GM12892 (cell line): ENCODE results near the gene SPTB. TPM values are rescaled to one million over a fixed set of nuclear protein-coding genes. Genes with fewer than 3 reads are reported as not detected.

Experiments used
- DNase-seq: peaks from one replicate; pipeline ENCODE4 v3.0.0; 2011; ENCODE audit not compliant: insufficient read length
- FAIRE-seq: peaks from 2 replicates; lab custom pipeline; 2011; peaks lifted over from hg19 to GRCh38; lab: Jason Lieb, UNC
- POLR2A ChIP-seq: IDR thresholded peaks from 2 replicates; pipeline ENCODE4 v1.6.1; 2011; ENCODE audit warnings: low read depth, low read length, control low read depth
- POLR2AphosphoS5 ChIP-seq: IDR thresholded peaks from 2 replicates; pipeline ENCODE4 v1.6.1; 2011; ENCODE audit warnings: low read depth, low read length, control low read depth
- TAF1 ChIP-seq: IDR thresholded peaks from 2 replicates; pipeline ENCODE4 v1.6.1; 2011; ENCODE audit warnings: low read depth, mild to moderate bottlenecking, control low read depth, low read length, borderline replicate concordance
- polyA plus RNA-seq: library from polyadenylated mRNA; unstranded; fragments of >200 nt; gene quantifications from one replicate; pipeline ENCODE4 v1.2.1, GENCODE V29; 2012; ENCODE audit warnings: missing spikeins, inconsistent platforms; ENCODE audit not compliant: missing spikeins

The SPTB gene
- polyA plus RNA-seq, result 0.06 TPM

GRCh38 chr14:64879635-64880220 lies at the start of gene SPTB:
TSS of gene SPTB (minus strand) at chr14:64879907. CDS start at chr14:64823094, 56,813 bp downstream.
- DNase-seq (peak; percentile 47), FAIRE-seq (no peak)
- TF ChIP-seq TAF1, result no peak
- no peak for TF ChIP-seq POLR2A
- no peak for TF ChIP-seq POLR2AphosphoS5

DNA sequence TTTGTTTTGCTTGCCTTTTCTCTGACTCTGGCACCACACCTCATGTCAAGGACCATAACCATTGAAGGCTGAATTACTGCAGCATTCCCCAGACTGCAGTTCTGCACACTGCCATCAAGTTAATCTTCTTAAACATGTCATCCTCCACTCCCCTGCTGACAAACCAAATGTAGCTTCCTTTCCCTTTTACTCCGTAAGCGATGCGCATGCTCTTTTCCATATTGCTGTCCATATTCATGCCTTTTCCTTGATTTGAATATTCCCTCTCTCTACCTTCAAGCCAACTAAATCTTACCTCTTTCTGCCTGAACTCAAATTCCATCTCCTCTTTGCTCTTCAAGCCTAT lies 49.3 kb upstream of the SPTB start:
- no peak for TF ChIP-seq POLR2AphosphoS5
- TF ChIP-seq POLR2A, result no peak
- no peak for TF ChIP-seq TAF1
- FAIRE-seq (no peak), DNase-seq (no peak)

DNA sequence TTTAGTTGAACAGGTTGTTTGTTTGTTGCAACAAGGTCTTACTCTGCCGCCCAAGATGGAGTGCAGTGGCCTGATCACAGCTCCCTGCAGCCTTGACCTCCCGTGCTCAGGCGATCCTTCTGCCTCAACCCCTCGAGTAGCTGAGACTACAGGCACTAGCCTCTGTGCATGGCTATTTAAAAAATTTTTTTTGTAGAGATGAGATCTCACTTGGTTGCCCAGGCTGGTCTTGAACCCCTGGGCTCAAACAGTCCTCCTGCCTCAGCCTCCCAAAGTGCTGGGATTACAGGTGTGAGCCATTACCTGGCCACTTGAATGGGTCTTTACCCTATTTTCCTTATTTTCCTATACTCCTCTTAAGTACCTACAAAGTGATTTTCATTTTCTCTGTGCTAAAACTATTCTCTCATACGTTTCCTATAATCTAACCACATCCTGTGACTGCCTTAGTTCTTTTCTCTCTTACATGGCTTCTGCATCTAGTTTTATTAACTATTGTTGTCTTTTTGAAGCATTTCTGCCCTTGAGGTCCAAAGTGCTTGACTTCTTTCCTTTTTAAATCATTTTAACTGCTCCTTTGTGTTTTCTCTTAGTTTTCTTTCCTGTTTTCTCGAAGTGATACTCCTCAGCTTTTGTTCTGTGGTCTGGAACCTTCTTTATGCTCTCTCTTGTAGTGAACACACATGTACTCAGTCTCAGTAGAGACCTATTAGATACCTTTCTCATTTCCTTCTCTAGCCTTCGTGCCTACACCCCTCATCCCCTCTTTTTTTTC lies 48.7 kb upstream of the SPTB start:
- FAIRE-seq, result peak; percentile 92
- TF ChIP-seq POLR2AphosphoS5, result no peak
- no peak for TF ChIP-seq POLR2A
- TF ChIP-seq TAF1, result no peak
- DNase-seq, result no peak

DNA sequence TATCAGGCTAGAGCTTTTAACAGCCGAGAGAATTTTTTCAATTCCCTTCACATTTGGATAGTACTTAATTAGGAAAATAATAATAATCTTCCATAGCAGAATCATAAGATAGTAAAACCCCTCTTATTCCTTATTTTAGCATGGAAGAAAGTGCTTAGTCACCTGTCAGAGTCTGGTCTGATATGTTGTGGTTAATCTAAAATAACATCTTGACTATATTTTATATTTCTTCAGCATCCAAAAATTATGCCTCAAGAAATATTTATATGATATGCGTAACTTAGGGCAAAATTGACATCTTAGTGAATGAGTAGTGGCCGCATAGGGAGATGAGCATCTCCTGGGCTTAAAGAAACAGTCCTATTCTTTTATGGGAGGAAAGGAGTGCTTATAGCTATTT lies 47.3 kb upstream of the SPTB start:
- no peak for DNase-seq
- peak; percentile 56 for FAIRE-seq
- no peak for TF ChIP-seq POLR2A
- no peak for TF ChIP-seq TAF1
- no peak for TF ChIP-seq POLR2AphosphoS5

DNA sequence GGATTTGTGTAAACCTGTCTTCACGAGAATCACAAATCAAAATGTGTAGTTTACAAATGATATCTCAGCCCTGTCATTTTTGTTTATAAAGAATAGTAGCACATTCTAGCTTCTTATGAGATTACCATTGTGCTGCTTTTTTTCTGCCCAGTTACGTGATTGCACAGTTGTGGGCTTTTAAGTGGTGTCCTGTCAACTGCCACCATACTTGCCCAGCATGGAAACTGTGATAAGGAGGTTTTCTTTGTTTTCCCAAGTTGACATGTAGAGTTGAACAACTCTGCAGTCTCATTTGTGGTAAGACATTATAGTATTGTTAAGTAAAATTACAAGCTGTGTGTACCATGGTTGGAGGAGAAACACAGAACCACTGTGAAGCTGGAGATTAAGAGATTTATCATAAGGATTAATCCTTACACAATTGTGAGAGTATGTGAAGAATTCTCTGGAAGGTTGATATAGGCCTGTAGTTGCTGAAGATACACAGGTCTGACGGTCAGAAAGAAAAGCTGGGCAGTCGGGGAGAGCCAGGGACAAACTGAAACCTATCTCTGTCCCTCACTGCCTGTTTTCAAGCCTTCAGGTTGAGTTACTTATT lies 46.8 kb upstream of the SPTB start:
- DNase-seq, result no peak
- no peak for FAIRE-seq
- TF ChIP-seq TAF1 (no peak), POLR2AphosphoS5 (no peak), POLR2A (no peak)

GRCh38 chr14:64923015-64923414 lies 43.3 kb upstream of the SPTB start:
- DNase-seq (no peak), FAIRE-seq (no peak)
- TF ChIP-seq TAF1 (no peak), POLR2A (no peak), POLR2AphosphoS5 (no peak)

GRCh38 chr14:64920465-64920864 lies 40.8 kb upstream of the SPTB start:
- FAIRE-seq (no peak), DNase-seq (no peak)
- TF ChIP-seq POLR2A, result no peak
- no peak for TF ChIP-seq TAF1
- TF ChIP-seq POLR2AphosphoS5, result no peak

GRCh38 chr14:64919618-64920017 lies 39.9 kb upstream of the SPTB start:
- FAIRE-seq, result no peak
- TF ChIP-seq TAF1 (no peak), POLR2AphosphoS5 (no peak), POLR2A (no peak)
- no peak for DNase-seq

DNA sequence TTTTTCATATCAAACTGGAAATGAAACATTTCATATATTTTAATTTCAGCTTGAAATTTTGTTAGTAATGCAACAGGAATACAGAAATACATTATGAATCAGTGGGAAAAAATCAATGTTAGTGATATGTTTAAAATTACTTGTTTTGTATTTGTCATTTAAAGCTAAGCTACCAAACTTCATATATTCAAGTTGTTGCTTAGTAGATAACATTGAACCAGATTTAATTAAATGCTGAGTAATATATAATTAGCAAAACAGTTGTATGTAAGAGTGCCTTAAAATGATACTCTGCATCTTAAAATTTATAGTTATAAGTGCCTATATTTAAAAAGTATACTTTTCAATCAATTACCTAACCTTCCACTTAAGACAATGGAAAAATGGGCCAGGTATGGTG lies 39.5 kb upstream of the SPTB start:
- FAIRE-seq (no peak), DNase-seq (no peak)
- TF ChIP-seq POLR2AphosphoS5 (no peak), TAF1 (no peak), POLR2A (no peak)

GRCh38 chr14:64918216-64918615 lies 38.5 kb upstream of the SPTB start:
- no peak for TF ChIP-seq POLR2A
- TF ChIP-seq POLR2AphosphoS5, result no peak
- no peak for TF ChIP-seq TAF1
- FAIRE-seq (no peak), DNase-seq (no peak)

DNA sequence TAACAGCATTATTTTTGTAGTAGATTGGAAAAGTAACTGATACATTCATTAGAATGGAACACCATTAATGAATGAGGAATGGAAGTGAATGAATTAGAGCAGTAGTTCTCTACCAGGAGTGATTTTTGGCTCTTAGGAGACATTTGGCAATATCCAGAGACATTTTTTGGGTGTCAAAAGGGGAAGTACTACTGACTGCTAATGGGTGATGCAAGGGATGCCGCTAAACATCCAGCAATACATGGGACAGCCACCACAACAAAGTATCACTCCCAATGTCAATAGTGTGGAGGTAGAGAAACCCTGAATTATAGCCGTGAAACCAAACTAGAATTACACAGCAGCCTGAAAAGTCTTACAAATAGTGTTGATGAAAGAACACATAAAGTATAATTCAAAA lies 36.1 kb upstream of the SPTB start:
- FAIRE-seq (no peak), DNase-seq (no peak)
- TF ChIP-seq TAF1, result no peak

DNA sequence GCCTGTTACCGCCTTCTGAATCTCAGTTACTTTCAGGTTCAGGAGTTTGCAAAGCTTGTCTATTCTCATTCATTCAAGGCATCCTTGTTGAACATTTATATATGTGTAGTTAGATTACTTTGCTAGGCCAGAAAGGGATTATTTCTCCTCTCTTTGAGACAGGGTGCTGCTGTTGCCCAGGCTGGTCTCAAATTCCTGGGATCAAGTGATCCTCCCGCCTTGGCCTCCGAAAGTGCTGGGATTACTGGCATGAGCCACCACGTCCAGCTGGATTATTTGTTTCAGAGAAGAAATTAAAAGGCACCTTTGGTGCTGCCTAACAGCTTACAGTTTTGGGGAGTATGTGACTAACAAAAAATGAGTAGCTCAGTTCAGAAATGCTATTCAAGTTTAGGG lies 35.3 kb upstream of the SPTB start:
- FAIRE-seq (peak; percentile 54), DNase-seq (no peak)
- TF ChIP-seq POLR2AphosphoS5, result no peak
- no peak for TF ChIP-seq TAF1
- no peak for TF ChIP-seq POLR2A
